ENCODE data around the gene JCAD. TPM values are rescaled to one million over a fixed set of nuclear protein-coding genes. Genes with fewer than 3 reads are reported as not detected.
"Not testable (repeated sequence)": the region's sequence is repeated elsewhere in the genome, so short reads cannot be mapped to it uniquely, and the experiment has no call there.

The JCAD gene, protein sequence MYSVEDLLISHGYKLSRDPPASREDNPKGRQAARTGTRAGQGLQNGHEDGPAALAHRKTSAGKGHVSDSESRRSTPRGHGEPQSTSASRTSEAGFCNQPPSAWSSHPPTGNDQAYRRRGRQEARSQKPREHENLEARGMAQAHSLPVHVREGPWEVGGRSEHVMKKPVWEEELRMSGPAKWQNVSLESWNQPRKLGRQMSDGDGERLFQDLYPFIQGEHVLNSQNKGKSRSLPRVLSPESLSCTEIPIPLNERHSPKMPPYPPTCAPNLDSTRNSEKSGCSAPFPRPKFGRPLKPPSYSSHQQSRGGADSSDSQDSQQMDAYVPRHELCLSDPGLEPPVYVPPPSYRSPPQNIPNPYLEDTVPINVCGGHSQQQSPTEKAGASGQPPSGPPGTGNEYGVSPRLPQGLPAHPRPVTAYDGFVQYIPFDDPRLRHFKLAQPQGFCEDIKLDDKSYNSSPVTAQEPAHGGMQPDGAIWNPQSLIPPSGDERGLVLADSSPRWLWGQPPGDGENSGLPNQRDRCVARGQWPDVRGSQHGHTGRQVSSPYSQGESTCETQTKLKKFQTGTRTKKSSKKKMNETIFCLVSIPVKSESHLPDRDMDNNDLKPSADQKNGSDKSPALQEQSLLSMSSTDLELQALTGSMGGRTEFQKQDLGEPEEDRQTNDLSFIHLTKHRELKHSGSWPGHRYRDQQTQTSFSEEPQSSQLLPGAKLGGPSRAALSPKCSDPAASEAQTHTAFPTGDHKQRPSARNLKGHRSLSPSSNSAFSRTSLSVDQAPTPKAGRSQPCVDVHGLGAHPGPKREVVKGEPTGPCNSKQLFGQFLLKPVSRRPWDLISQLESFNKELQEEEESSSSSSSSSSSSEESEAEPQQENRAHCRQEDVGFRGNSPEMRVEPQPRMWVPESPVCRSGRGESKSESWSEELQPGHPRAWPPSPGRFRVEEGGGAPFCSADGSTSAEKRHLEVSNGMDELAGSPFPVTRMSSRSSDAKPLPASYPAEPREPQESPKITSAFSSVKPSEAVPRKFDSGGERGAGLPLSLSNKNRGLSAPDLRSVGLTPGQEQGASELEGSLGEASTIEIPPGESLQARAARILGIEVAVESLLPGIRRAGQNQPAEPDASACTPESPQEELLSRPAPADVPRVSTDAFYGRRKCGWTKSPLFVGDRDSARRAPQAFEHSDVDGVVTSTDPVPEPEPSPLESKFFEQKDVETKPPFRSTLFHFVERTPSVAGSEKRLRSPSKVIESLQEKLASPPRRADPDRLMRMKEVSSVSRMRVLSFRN (N-terminal part only)
- total RNA-seq: 0.10 TPM

DNA sequence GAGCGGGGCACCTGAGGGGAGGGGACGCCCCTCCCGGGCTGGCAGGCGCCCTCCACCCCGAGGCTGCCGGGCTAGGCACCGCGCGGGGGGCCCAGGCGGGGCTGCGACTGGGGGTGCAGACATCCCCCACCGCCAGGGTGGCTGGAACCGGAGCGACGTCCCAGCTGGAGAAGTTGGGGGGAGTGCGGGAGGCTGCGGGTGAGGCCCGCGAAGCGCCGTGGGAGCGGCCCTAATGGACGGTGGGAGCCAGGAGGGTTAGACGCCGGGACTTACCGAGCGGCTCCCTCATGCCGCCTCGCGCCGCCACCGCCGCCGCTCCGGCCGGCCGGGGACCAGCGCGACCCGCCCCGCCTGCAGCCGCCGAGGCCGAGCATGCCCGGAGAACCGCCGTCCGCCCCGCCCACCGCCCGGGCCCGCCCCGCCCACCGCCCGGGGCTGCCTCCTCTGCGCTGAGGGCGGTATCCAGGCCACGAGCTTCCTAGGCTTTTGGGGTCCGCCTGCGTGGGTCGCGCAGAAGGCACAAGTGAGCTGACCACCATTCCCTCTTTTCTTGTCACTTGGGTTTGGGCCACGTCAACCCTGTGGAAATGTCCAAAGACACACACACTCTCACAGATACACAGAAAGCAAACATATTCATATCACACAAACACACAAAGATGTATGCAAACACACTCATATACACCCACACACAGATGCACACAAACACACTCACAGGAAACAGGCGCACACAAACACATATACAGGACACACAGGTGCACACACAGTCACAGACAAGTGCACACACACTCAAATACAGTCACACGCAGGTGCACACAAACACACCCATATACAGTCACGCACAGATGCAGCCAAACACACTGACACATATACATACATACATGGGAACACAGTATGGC, at the start of gene JCAD:
JCAD (minus strand) TSS at position 378 of the 899 bp plus-strand sequence. CDS start 11,774 bp downstream, outside the sequence.
- Histone ChIP-seq H3K9me3 (ENCODE audit: low read depth, low read length) (no peaks in the 10 kb centered on the region), H3K4me3 (ENCODE audit: low read length) (peak within 1 kb of the TSS; percentile 19), H3K4me1 (ENCODE audit: insufficient read depth, low read length) (peaks cover 9% of the 10 kb centered on the region), H3K27me3 (ENCODE audit: insufficient read depth, low read length) (peaks cover 57% of the 10 kb centered on the region)

GRCh38 chr10:30106987-30107386, 47.6 kb upstream of the JCAD start:
- H3K4me1 ChIP-seq (ENCODE audit: insufficient read depth, low read length): no peaks in the 10 kb centered on the region
- H3K4me3 ChIP-seq (ENCODE audit: low read length): no peak overlapping the region
- H3K9me3 ChIP-seq (ENCODE audit: low read depth, low read length): no peaks in the 10 kb centered on the region
- no peaks in the 10 kb centered on the region for H3K27me3 ChIP-seq (ENCODE audit: insufficient read depth, low read length)

DNA sequence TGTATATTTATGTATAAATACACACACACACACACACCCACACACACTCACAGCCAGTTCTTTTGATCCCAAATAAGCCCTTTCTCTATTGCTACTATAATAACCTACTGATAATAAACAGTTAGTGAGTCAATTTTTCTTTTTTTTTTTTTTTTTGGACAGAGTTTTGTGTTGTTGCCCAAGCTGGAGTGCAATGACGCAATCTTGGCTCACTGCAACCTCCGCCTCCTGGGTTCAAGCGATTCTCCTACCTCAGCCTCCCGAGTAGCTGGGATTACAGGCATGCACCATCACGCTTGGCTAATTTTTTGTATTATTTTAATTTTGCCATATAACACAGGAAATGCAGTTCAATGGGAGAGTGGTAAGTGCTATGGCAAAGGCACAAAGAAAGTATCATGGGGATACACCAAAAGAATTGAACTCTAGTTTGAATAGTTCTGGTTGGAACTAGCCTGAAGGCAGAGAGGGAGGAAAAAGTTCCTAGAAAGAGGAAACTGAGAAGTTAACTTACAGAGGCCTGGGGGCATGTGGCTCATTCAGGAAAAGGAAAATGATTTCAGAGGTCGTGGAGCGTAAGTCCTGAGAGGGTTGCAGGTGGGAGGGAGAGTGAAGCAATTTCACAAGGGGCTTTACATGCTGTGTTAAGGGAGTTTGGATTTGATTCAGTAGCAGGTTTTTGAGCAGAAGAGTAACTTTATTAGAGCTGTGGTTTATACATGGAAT, 44.4 kb upstream of the JCAD start:
- Histone ChIP-seq H3K4me3 (ENCODE audit: low read length) (no peak overlapping the region), H3K27me3 (ENCODE audit: insufficient read depth, low read length) (no peaks in the 10 kb centered on the region)

GRCh38 chr10:30099706-30100105, 40.3 kb upstream of the JCAD start:
- H3K4me3 ChIP-seq (ENCODE audit: low read length); H3K9me3 ChIP-seq (ENCODE audit: low read depth, low read length); H3K4me1 ChIP-seq (ENCODE audit: insufficient read depth, low read length); H3K27me3 ChIP-seq (ENCODE audit: insufficient read depth, low read length): not testable (repeated sequence)

More for the DNA sequence above, 44.4 kb upstream of the JCAD start:
- no peaks in the 10 kb centered on the region for H3K9me3 ChIP-seq (ENCODE audit: low read depth, low read length)
- H3K4me1 ChIP-seq (ENCODE audit: insufficient read depth, low read length): no peaks in the 10 kb centered on the region

DNA sequence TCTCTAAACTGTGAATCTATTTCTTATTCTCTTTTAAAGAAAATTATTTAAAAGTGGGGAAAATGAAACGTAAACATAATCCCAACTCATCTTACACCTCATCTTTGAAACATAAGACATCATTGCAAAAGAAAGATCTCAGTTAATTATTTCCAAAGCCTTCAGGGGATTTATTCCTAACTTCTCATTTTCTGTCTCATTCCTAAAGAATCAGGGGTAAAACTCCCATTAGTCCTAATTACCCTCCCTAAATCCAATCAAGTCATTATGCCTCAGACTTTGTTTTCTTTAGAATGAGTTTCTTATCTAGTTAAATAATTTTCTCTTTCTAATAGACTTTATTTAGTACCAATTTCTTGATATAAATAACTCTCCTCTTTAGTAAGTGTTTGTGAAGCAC, 39.7 kb upstream of the JCAD start:
- H3K4me3 ChIP-seq (ENCODE audit: low read length): no peak overlapping the region
- no peaks in the 10 kb centered on the region for H3K27me3 ChIP-seq (ENCODE audit: insufficient read depth, low read length)
- H3K4me1 ChIP-seq (ENCODE audit: insufficient read depth, low read length): no peaks in the 10 kb centered on the region
- no peaks in the 10 kb centered on the region for H3K9me3 ChIP-seq (ENCODE audit: low read depth, low read length)

DNA sequence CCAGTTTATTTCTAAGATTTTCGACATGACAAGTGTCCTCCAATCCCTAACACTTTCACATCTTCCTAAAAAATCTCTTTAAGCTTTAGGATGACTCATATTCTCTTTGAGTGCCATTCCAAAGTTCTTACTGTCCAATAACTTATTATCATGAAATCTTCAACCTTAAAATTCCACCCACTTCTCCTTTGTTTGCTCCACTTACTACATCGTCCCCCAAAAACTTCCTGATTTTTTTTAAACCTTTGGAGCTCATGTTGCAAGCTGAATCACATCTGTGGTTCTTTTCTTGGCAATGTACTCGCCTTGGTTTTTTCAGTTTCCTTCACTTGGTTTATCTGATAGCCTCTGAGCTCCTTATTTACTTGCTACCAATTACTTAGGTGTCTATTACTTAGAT, 39.2 kb upstream of the JCAD start:
- Histone ChIP-seq H3K9me3 (ENCODE audit: low read depth, low read length) (no peaks in the 10 kb centered on the region), H3K4me1 (ENCODE audit: insufficient read depth, low read length) (no peaks in the 10 kb centered on the region), H3K4me3 (ENCODE audit: low read length) (no peak overlapping the region), H3K27me3 (ENCODE audit: insufficient read depth, low read length) (no peaks in the 10 kb centered on the region)

GRCh38 chr10:30096564-30096963, 37.2 kb upstream of the JCAD start:
- H3K9me3 ChIP-seq (ENCODE audit: low read depth, low read length): no peaks in the 10 kb centered on the region
- no peak overlapping the region for H3K4me3 ChIP-seq (ENCODE audit: low read length)
- H3K27me3 ChIP-seq (ENCODE audit: insufficient read depth, low read length): no peaks in the 10 kb centered on the region
- no peaks in the 10 kb centered on the region for H3K4me1 ChIP-seq (ENCODE audit: insufficient read depth, low read length)

GRCh38 chr10:30095631-30096422, 36.4 kb upstream of the JCAD start:
- Histone ChIP-seq H3K9me3 (ENCODE audit: low read depth, low read length) (no peaks in the 10 kb centered on the region), H3K4me1 (ENCODE audit: insufficient read depth, low read length) (no peaks in the 10 kb centered on the region), H3K4me3 (ENCODE audit: low read length) (no peak overlapping the region), H3K27me3 (ENCODE audit: insufficient read depth, low read length) (no peaks in the 10 kb centered on the region)

DNA sequence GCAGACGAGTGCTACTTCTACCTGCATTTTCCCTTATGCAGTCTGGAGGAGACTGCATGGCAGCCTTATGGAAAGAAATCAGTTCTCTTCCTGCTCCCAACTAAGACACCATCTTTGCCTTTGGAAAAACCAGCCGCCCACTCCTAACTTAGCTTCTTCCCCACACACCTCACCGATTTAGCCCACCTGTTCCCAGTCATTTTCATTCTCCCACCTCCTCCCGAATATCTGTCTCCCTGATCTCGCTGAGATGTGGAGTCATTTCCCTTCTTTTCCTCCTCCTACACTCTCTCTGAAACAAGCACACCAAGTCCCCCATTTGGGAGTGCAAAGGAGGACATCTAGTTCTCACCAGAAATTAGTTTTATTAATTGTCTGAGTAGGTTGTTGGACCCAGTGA, 35.2 kb upstream of the JCAD start:
- Histone ChIP-seq H3K4me1 (ENCODE audit: insufficient read depth, low read length) (no peaks in the 10 kb centered on the region), H3K4me3 (ENCODE audit: low read length) (no peak overlapping the region), H3K9me3 (ENCODE audit: low read depth, low read length) (no peaks in the 10 kb centered on the region), H3K27me3 (ENCODE audit: insufficient read depth, low read length) (no peaks in the 10 kb centered on the region)

DNA sequence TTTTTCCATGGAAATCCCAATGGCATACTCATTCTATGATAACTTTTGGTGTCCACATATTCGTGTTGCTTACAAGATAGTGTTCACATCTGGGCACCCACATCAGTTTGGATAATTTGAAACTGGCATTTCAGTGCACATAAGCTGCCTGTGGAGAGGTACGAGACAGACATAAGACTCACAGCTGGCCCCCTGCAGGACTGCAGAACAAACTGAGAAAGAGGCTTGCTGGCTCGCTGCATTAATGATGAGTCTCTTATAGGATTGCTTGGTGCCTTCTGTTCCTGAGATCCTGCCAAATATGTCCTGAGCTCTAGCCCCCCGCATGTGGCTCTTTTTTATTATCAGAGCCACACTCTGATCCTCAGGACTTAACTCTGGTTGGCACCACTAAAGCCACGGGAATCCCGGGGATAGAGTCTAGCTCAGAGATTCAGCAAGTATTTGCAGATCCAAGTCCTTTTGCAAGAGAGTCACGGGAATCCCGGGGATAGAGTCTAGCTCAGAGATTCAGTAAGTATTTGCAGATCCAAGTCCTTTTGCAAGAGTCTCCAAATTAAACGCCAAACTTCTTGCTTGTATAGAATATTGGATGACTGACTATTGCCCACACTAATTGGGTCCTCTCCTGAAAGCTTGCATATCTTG, 34.0 kb upstream of the JCAD start:
- no peaks in the 10 kb centered on the region for H3K4me1 ChIP-seq (ENCODE audit: insufficient read depth, low read length)
- H3K4me3 ChIP-seq (ENCODE audit: low read length): no peak overlapping the region
- H3K27me3 ChIP-seq (ENCODE audit: insufficient read depth, low read length): no peaks in the 10 kb centered on the region
- H3K9me3 ChIP-seq (ENCODE audit: low read depth, low read length): no peaks in the 10 kb centered on the region

DNA sequence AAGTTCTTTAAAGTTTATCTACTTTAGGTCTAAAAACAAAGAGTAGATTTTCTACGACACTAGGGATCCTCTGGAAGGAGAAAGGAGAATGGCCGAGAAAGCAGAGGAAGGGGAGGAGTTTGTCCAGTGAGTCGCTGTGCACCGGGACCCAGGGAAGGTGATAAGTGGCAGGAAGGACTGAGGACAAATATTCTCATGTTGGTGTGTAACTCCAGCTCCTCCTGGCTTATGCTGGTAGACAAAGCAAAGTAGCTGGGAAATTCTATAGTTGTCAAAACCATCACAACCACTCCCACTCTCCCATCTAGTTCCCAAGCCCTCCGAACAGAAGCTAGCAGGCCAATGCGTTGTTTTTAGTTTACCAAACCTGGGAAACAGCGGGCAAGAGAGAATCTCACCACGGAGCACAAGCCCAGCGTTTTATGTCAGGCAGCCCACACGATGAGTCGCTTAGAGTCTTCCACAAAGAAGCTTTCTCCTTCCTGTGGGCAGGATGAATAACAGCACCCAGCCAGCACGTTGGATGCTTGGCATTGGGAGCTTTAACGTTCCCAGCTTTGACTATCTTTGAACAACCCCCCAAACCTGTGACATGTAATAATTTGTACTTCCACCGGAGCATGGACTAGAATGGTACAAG, 32.9 kb upstream of the JCAD start:
- Histone ChIP-seq H3K4me1 (ENCODE audit: insufficient read depth, low read length) (no peaks in the 10 kb centered on the region), H3K4me3 (ENCODE audit: low read length) (no peak overlapping the region), H3K9me3 (ENCODE audit: low read depth, low read length) (no peaks in the 10 kb centered on the region), H3K27me3 (ENCODE audit: insufficient read depth, low read length) (no peaks in the 10 kb centered on the region)

- Histone ChIP-seq H3K4me3 (ENCODE audit: low read length) (no peak overlapping the region), H3K4me1 (ENCODE audit: insufficient read depth, low read length) (no peaks in the 10 kb centered on the region), H3K9me3 (ENCODE audit: low read depth, low read length) (no peaks in the 10 kb centered on the region), H3K27me3 (ENCODE audit: insufficient read depth, low read length) (no peaks in the 10 kb centered on the region)
Measured at GRCh38 chr10:30091136-30091535, 31.8 kb upstream of the JCAD start.
